Ovary (tissue), 9 donors: ENCODE measurements around the gene SKI. TPM values are rescaled to one million over a fixed set of nuclear protein-coding genes. Genes with fewer than 3 reads are reported as not detected.

Source experiments
- DNase-seq, 5 donors: peaks; one replicate each; pipeline ENCODE4 v3.0.0-alpha.2; 2019 to 2020
- H3K27ac ChIP-seq, 2 donors: fragments of 200-600 bp; one replicate each; pipeline versions ENCODE4 v1.5.1 to v1.8.0; 2019 to 2022
- H3K27me3 ChIP-seq: fragments of 200-600 bp; one replicate; pipeline ENCODE4 v1.8.0; 2022
- H3K36me3 ChIP-seq: fragments of 200-600 bp; sonication (generic); one replicate; pipeline ENCODE4 v1.5.1; 2019
- H3K4me1 ChIP-seq: one replicate; pipeline ENCODE4 v1.8.1; 2013; ENCODE audit warnings: mild to moderate bottlenecking, moderate library complexity; ENCODE audit not compliant: insufficient read depth
- H3K4me3 ChIP-seq: fragments of 200-600 bp; sonication (generic); one replicate; pipeline ENCODE4 v1.5.1; 2017
- H3K9me3 ChIP-seq, 2 donors: fragments of 200-600 bp in 1 of 2; sonication (generic) in 1 of 2; one replicate each; pipeline versions ENCODE4 v1.5.1 to v1.8.1; 2013 to 2019; ENCODE audit warnings: mild to moderate bottlenecking in 1 of 2, moderate library complexity in 1 of 2
- CTCF ChIP-seq, 3 donors: fragments of 450-650 bp in 2 of 3; fragments of 200-600 bp in 1 of 3; IDR thresholded peaks; one replicate each; pipeline versions ENCODE4 v1.5.1 to v1.8.0; 2016 to 2022; ENCODE audit warnings: antibody characterized with exemption in 3 of 3, mild to moderate bottlenecking in 1 of 3
- EP300 ChIP-seq: sonication (generic); formaldehyde crosslinking; IDR thresholded peaks from one replicate; pipeline ENCODE4 v1.6.1; 2017; ENCODE audit warnings: antibody characterized with exemption
- POLR2A ChIP-seq: fragments of 450-650 bp; IDR thresholded peaks from one replicate; pipeline ENCODE4 v1.6.1; 2017; ENCODE audit warnings: antibody characterized with exemption, mild to moderate bottlenecking, moderate library complexity
- WGBS, 3 donors: extraction: QIAGEN DNeasy Blood & Tissue Kit in 1 of 3; methylation state at CpG; one replicate each; pipeline versions ENCODE4 v1.1.5 to v1.1.7; 2013 to 2017; 5-methylcytosine and 5-hydroxymethylcytosine counted together
- intact Hi-C, 4 donors: fragments of 100-400 bp; cut with DNase I; formaldehyde crosslinking; loops; one replicate each; pipeline versions ENCODE4 v1.11.0 to v1.15.1; 2022 to 2023
- polyA plus RNA-seq, 2 donors: library from polyadenylated mRNA; stranded (reverse); fragments of 200-250 nt in 1 of 2; fragments of 350-450 nt in 1 of 2; fragmentation: Illumina TruSeq in 1 of 2; extraction: RNeasy Lipid Tissue Mini Kit (QIAGEN cat#74804) in 1 of 2; gene quantifications; one replicate each; pipeline ENCODE4 v1.2.3, GENCODE V29; 2013 to 2014
- total RNA-seq, 7 donors: library from RNA; depleted of rRNA in 2 of 7; stranded (reverse); fragments of >200 nt in 2 of 7; fragmentation: NEBNext Ultra II Directional in 3 of 7; extraction: Animal tissue kit (Norgen Biotek cat#: 25700) in 3 of 7; gene quantifications; one replicate each; pipeline versions ENCODE4 v1.1.0 to v1.2.4, GENCODE V29; 2016 to 2023
- donor health status: DM: no; HTN: no; CAD: no; lungs with moderate emphysema.
- donor health status: DM: no; HTN: no; CAD: no.
- donor health status: Bipolar disorder and iron deficiency.
- donor health status: DM: yes; HTN: yes; CAD: no.
- donor health status: DM: no; HTN: no; CAD: no.
- donor health status: DM: yes; HTN: yes; CAD: no.

The SKI gene
- total and polyA plus RNA-seq, 9 donors = 27.8 to 109 (median 79.1) TPM

- 83 to 93% (median 85%) methylated on average over 28 of the region's 28 CpGs for WGBS, 3 donors
- Histone ChIP-seq H3K4me1 (no peaks in the 10 kb centered on the region), H3K9me3 (no peaks in the 10 kb centered on the region), H3K36me3 (no peaks in the 10 kb centered on the region), H3K4me3 (no peak overlapping the region), H3K27ac (no peak overlapping the region), H3K27me3 (no peaks in the 10 kb centered on the region)
- TF ChIP-seq POLR2A (no peak), CTCF (IDR thresholded peaks at IDR 0.05) (no peak), EP300 (no peak)
- intact Hi-C loops = no loop called here
- peak in 1 of 5 donors; percentile 27 for DNase-seq
These were observed 125.7 kb downstream of the SKI start for GRCh38 chr1:2353551-2354438.

GRCh38 chr1:2354511-2355372, 126.6 kb downstream of the SKI start:
- H3K27me3 ChIP-seq = no peaks in the 10 kb centered on the region
- TF ChIP-seq CTCF (IDR thresholded peaks at IDR 0.05) = no peak
- no peak for TF ChIP-seq EP300
- no peak for TF ChIP-seq POLR2A
- H3K4me1 ChIP-seq = no peaks in the 10 kb centered on the region
- no peaks in the 10 kb centered on the region for H3K36me3 ChIP-seq
- peak in 1 of 5 donors; percentile 43 for DNase-seq
- intact Hi-C loops = no loop called here
- H3K9me3 ChIP-seq = no peaks in the 10 kb centered on the region
- WGBS, 3 donors = 28 to 42% (median 30%) methylated on average over 38 of the region's 38 CpGs
- H3K27ac ChIP-seq = no peak overlapping the region
- H3K4me3 ChIP-seq = no peak overlapping the region

- H3K4me3 ChIP-seq = no peak overlapping the region
- H3K27me3 ChIP-seq = no peaks in the 10 kb centered on the region
- WGBS, 3 donors = 73 to 83% (median 76%) methylated on average over 27 to 28 of the region's 28 CpGs
- no peaks in the 10 kb centered on the region for H3K4me1 ChIP-seq
- no peak for TF ChIP-seq CTCF (IDR thresholded peaks at IDR 0.05)
- no peak for TF ChIP-seq EP300
- no peak for TF ChIP-seq POLR2A
- no peaks in the 10 kb centered on the region for H3K9me3 ChIP-seq
- intact Hi-C loops = no loop called here
- no peak overlapping the region for H3K27ac ChIP-seq
- DNase-seq = peak in 2 of 5 donors; percentile 17 to 30
- H3K36me3 ChIP-seq = no peaks in the 10 kb centered on the region
These were observed 127.5 kb downstream of the SKI start for GRCh38 chr1:2355373-2356261.

GRCh38 chr1:2356401-2356800, 128.3 kb downstream of the SKI start:
- intact Hi-C loops = no loop called here
- WGBS, 3 donors = 91 to 94% (median 91%) methylated on average over 15 of the region's 15 CpGs
- no peak overlapping the region for H3K27ac ChIP-seq
- no peaks in the 10 kb centered on the region for H3K27me3 ChIP-seq
- no peaks in the 10 kb centered on the region for H3K4me1 ChIP-seq
- H3K36me3 ChIP-seq = no peaks in the 10 kb centered on the region
- no peak for TF ChIP-seq EP300
- TF ChIP-seq CTCF (IDR thresholded peaks at IDR 0.05) = no peak
- TF ChIP-seq POLR2A = no peak
- no peaks in the 10 kb centered on the region for H3K9me3 ChIP-seq
- H3K4me3 ChIP-seq = no peak overlapping the region
- DNase-seq = no peak
